Measurements from ENCODE around the gene TRAP1. TPM values are rescaled to one million over a fixed set of nuclear protein-coding genes. Genes with fewer than 3 reads are reported as not detected.
"Not testable (repeated sequence)": the region's sequence is repeated elsewhere in the genome, so short reads cannot be mapped to it uniquely, and the experiment has no call there.

Gene TRAP1
- total RNA-seq, 1 donor from 2014 or later, result 299 TPM

- H3K27ac Mint-ChIP-seq, result no peak overlapping the region
- no peaks in the 10 kb centered on the region for H3K27me3 Mint-ChIP-seq (ENCODE audit: low read depth)
- peak overlapping the region; percentile 49 for H3K4me3 Mint-ChIP-seq (ENCODE audit: low read depth)
- intact Hi-C loops (cut with micrococcal nuclease), result loop anchor here (10.0 kb wide), 1 partner anchor 556 kb away; the partner anchor contains the start of gene TFAP4
- DNase-seq (ENCODE audit: low spot score), result no peak
- H3K36me3 Mint-ChIP-seq (ENCODE audit: low read depth), result peaks cover 28% of the 10 kb centered on the region
- H3K9me3 Mint-ChIP-seq, result no peaks in the 10 kb centered on the region
- H3K4me1 Mint-ChIP-seq (ENCODE audit: low read depth), result peaks cover 24% of the 10 kb centered on the region
Observed at GRCh38 chr16:3718628-3719027, 1.3 kb upstream of the TRAP1 start.

GRCh38 chr16:3718019-3718391 lies 681 bp upstream of the TRAP1 start:
- no peaks in the 10 kb centered on the region for H3K9me3 Mint-ChIP-seq
- intact Hi-C loops (cut with micrococcal nuclease), result loop anchor here (10.0 kb wide), 1 partner anchor 557 kb away; the partner anchor contains the start of gene TFAP4
- H3K4me3 Mint-ChIP-seq (ENCODE audit: low read depth), result peak overlapping the region; percentile 82
- no peak for DNase-seq (ENCODE audit: low spot score)
- H3K27me3 Mint-ChIP-seq (ENCODE audit: low read depth), result no peaks in the 10 kb centered on the region
- H3K36me3 Mint-ChIP-seq (ENCODE audit: low read depth), result peaks cover 34% of the 10 kb centered on the region
- H3K27ac Mint-ChIP-seq, result peak overlapping the region; percentile 50
- H3K4me1 Mint-ChIP-seq (ENCODE audit: low read depth), result peaks cover 28% of the 10 kb centered on the region

GRCh38 chr16:3716831-3717234 lies 491 bp downstream of the TRAP1 start:
- peak overlapping the region; percentile 89 for H3K27ac Mint-ChIP-seq
- no peaks in the 10 kb centered on the region for H3K27me3 Mint-ChIP-seq (ENCODE audit: low read depth)
- peak; percentile 37 for DNase-seq (ENCODE audit: low spot score)
- H3K4me1 Mint-ChIP-seq (ENCODE audit: low read depth), result peaks cover 35% of the 10 kb centered on the region
- peak overlapping the region; percentile 83 for H3K4me3 Mint-ChIP-seq (ENCODE audit: low read depth)
- peaks cover 43% of the 10 kb centered on the region for H3K36me3 Mint-ChIP-seq (ENCODE audit: low read depth)
- intact Hi-C loops (cut with micrococcal nuclease), result loop anchor here (10.0 kb wide), 1 partner anchor 558 kb away; the partner anchor contains the start of gene TFAP4
- no peaks in the 10 kb centered on the region for H3K9me3 Mint-ChIP-seq

- Mint-ChIP-seq H3K27ac (no peak overlapping the region), H3K9me3 (no peaks in the 10 kb centered on the region), H3K27me3 (ENCODE audit: low read depth) (no peaks in the 10 kb centered on the region), H3K4me3 (ENCODE audit: low read depth) (peak overlapping the region; percentile 62), H3K36me3 (ENCODE audit: low read depth) (peaks cover 47% of the 10 kb centered on the region), H3K4me1 (ENCODE audit: low read depth) (peaks cover 37% of the 10 kb centered on the region)
- intact Hi-C loops (cut with micrococcal nuclease), result loop anchor here (10.0 kb wide), 1 partner anchor 559 kb away; the partner anchor contains the start of gene TFAP4
- DNase-seq (ENCODE audit: low spot score), result no peak
Observed at GRCh38 chr16:3715430-3715829, 1.9 kb downstream of the TRAP1 start.

GRCh38 chr16:3714378-3714777 lies 2.9 kb downstream of the TRAP1 start:
- intact Hi-C loops (cut with micrococcal nuclease), result loop anchor here (10.0 kb wide), 1 partner anchor 560 kb away; the partner anchor contains the start of gene TFAP4
- peaks cover 53% of the 10 kb centered on the region for H3K36me3 Mint-ChIP-seq (ENCODE audit: low read depth)
- peak overlapping the region; percentile 13 for H3K27ac Mint-ChIP-seq
- not testable (repeated sequence) for H3K9me3 Mint-ChIP-seq; H3K4me3 Mint-ChIP-seq (ENCODE audit: low read depth); H3K27me3 Mint-ChIP-seq (ENCODE audit: low read depth); DNase-seq (ENCODE audit: low spot score)
- H3K4me1 Mint-ChIP-seq (ENCODE audit: low read depth), result peaks cover 37% of the 10 kb centered on the region

GRCh38 chr16:3713587-3714242 lies 3.6 kb downstream of the TRAP1 start:
- Mint-ChIP-seq H3K4me1 (ENCODE audit: low read depth) (peaks cover 37% of the 10 kb centered on the region), H3K36me3 (ENCODE audit: low read depth) (peaks cover 53% of the 10 kb centered on the region), H3K9me3 (no peaks in the 10 kb centered on the region), H3K4me3 (ENCODE audit: low read depth) (no peak overlapping the region), H3K27ac (no peak overlapping the region), H3K27me3 (ENCODE audit: low read depth) (no peaks in the 10 kb centered on the region)
- intact Hi-C loops (cut with micrococcal nuclease), result loop anchor here (10.0 kb wide), 1 partner anchor 561 kb away; the partner anchor contains the start of gene TFAP4
- no peak for DNase-seq (ENCODE audit: low spot score)

GRCh38 chr16:3712861-3713372 lies 4.4 kb downstream of the TRAP1 start:
- no peak overlapping the region for H3K4me3 Mint-ChIP-seq (ENCODE audit: low read depth)
- no peak overlapping the region for H3K27ac Mint-ChIP-seq
- H3K4me1 Mint-ChIP-seq (ENCODE audit: low read depth), result peaks cover 33% of the 10 kb centered on the region
- no peaks in the 10 kb centered on the region for H3K27me3 Mint-ChIP-seq (ENCODE audit: low read depth)
- H3K9me3 Mint-ChIP-seq, result no peaks in the 10 kb centered on the region
- DNase-seq (ENCODE audit: low spot score), result no peak
- peaks cover 53% of the 10 kb centered on the region for H3K36me3 Mint-ChIP-seq (ENCODE audit: low read depth)
- intact Hi-C loops (cut with micrococcal nuclease), result loop anchor here (10.0 kb wide), 1 partner anchor 562 kb away; the partner anchor contains the start of gene TFAP4

- H3K27ac Mint-ChIP-seq, result no peak overlapping the region
- H3K4me3 Mint-ChIP-seq (ENCODE audit: low read depth), result no peak overlapping the region
- H3K36me3 Mint-ChIP-seq (ENCODE audit: low read depth), result peaks cover 29% of the 10 kb centered on the region
- no peaks in the 10 kb centered on the region for H3K27me3 Mint-ChIP-seq (ENCODE audit: low read depth)
- H3K9me3 Mint-ChIP-seq, result no peaks in the 10 kb centered on the region
- intact Hi-C loops (cut with micrococcal nuclease), result no loop called here
- no peak for DNase-seq (ENCODE audit: low spot score)
- H3K4me1 Mint-ChIP-seq (ENCODE audit: low read depth), result no peaks in the 10 kb centered on the region
Observed at GRCh38 chr16:3706253-3707012, 10.9 kb downstream of the TRAP1 start.

- Mint-ChIP-seq H3K9me3 (no peaks in the 10 kb centered on the region), H3K27me3 (ENCODE audit: low read depth) (no peaks in the 10 kb centered on the region), H3K27ac (no peak overlapping the region), H3K4me3 (ENCODE audit: low read depth) (no peak overlapping the region), H3K36me3 (ENCODE audit: low read depth) (peaks cover 32% of the 10 kb centered on the region), H3K4me1 (ENCODE audit: low read depth) (peaks cover 2% of the 10 kb centered on the region)
- DNase-seq (ENCODE audit: low spot score), result no peak
- intact Hi-C loops (cut with micrococcal nuclease), result no loop called here
Observed at GRCh38 chr16:3702082-3702481, 15.2 kb downstream of the TRAP1 start.

GRCh38 chr16:3701531-3701930 lies 15.8 kb downstream of the TRAP1 start:
- intact Hi-C loops (cut with micrococcal nuclease), result no loop called here
- Mint-ChIP-seq H3K9me3 (no peaks in the 10 kb centered on the region), H3K4me1 (ENCODE audit: low read depth) (peaks cover 2% of the 10 kb centered on the region), H3K4me3 (ENCODE audit: low read depth) (no peak overlapping the region), H3K27ac (no peak overlapping the region), H3K36me3 (ENCODE audit: low read depth) (peaks cover 36% of the 10 kb centered on the region), H3K27me3 (ENCODE audit: low read depth) (no peaks in the 10 kb centered on the region)
- DNase-seq (ENCODE audit: low spot score), result no peak

- Mint-ChIP-seq H3K4me3 (ENCODE audit: low read depth) (no peak overlapping the region), H3K36me3 (ENCODE audit: low read depth) (peaks cover 36% of the 10 kb centered on the region), H3K27me3 (ENCODE audit: low read depth) (no peaks in the 10 kb centered on the region), H3K27ac (peak overlapping the region; percentile 42), H3K4me1 (ENCODE audit: low read depth) (peaks cover 2% of the 10 kb centered on the region), H3K9me3 (no peaks in the 10 kb centered on the region)
- intact Hi-C loops (cut with micrococcal nuclease), result no loop called here
- no peak for DNase-seq (ENCODE audit: low spot score)
Observed at GRCh38 chr16:3698941-3699340, 18.4 kb downstream of the TRAP1 start.

- intact Hi-C loops (cut with micrococcal nuclease), result no loop called here
- H3K27me3 Mint-ChIP-seq (ENCODE audit: low read depth), result no peaks in the 10 kb centered on the region
- peaks cover 2% of the 10 kb centered on the region for H3K4me1 Mint-ChIP-seq (ENCODE audit: low read depth)
- no peak overlapping the region for H3K27ac Mint-ChIP-seq
- no peak for DNase-seq (ENCODE audit: low spot score)
- no peak overlapping the region for H3K4me3 Mint-ChIP-seq (ENCODE audit: low read depth)
- no peaks in the 10 kb centered on the region for H3K9me3 Mint-ChIP-seq
- peaks cover 24% of the 10 kb centered on the region for H3K36me3 Mint-ChIP-seq (ENCODE audit: low read depth)
Observed at GRCh38 chr16:3696425-3697218, 20.7 kb downstream of the TRAP1 start.
